AG04449 (cell line): ENCODE data around the gene FBXO15.

Experiments
- CTCF ChIA-PET: fragments of 350-600 bp; formaldehyde crosslinking; extraction: SDS; loops from one replicate; lab custom pipeline; 2021; ENCODE audit warnings: antibody characterized with exemption; lab: Yijun Ruan, JAX
- POLR2A ChIA-PET: fragments of 400-600, 350-600 bp; formaldehyde crosslinking; extraction: SDS; loops from one replicate; lab custom pipeline; 2020; ENCODE audit warnings: antibody characterized with exemption, inconsistent platforms; lab: Yijun Ruan, JAX
- DNase-seq: peaks from one replicate; pipeline ENCODE4 v3.0.0-alpha.2; 2010; ENCODE audit warnings: low read depth, low spot score
- H3K4me3 ChIP-seq: 2 replicates; pipeline ENCODE4 v1.5.1; 2011; ENCODE audit warnings: low read depth, mild to moderate bottlenecking, control low read depth, low read length
- CTCF ChIP-seq: IDR thresholded peaks from one replicate; pipeline ENCODE4 v1.5.1; 2011; ENCODE audit warnings: mild to moderate bottlenecking, moderate library complexity, low read length, control low read depth, inconsistent platforms; ENCODE audit not compliant: insufficient read depth; ENCODE audit errors: missing control alignments

Gene FBXO15

GRCh38 chr18:74128159-74128558 is 19.5 kb downstream of the FBXO15 start:
- no peak for TF ChIP-seq CTCF
- CTCF ChIA-PET = interaction anchor here (0.9 kb wide), 1 partner anchor 13 kb away, joined by 4 read pairs; no protein-coding TSS in a partner anchor
- POLR2A ChIA-PET = no interaction called here
- H3K4me3 ChIP-seq = no peak overlapping the region
- no peak for DNase-seq

- no peak for TF ChIP-seq CTCF
- H3K4me3 ChIP-seq = no peak overlapping the region
- CTCF ChIA-PET = interaction anchor here (3.7 kb wide), 1 partner anchor 11 kb away, joined by 16 read pairs; no protein-coding TSS in a partner anchor
- no peak for DNase-seq
- POLR2A ChIA-PET = no interaction called here
These were observed 20.7 kb downstream of the FBXO15 start for GRCh38 chr18:74126684-74127655.

- ChIA-PET POLR2A (no interaction called here), CTCF (interaction anchor here (3.7 kb wide), 1 partner anchor 8 kb away, joined by 16 read pairs; no protein-coding TSS in a partner anchor)
- DNase-seq = peak; percentile 28
- no peak for TF ChIP-seq CTCF
- H3K4me3 ChIP-seq = no peak overlapping the region
These were observed 23.0 kb downstream of the FBXO15 start for GRCh38 chr18:74124642-74125041.

GRCh38 chr18:74123200-74123599 is 24.4 kb downstream of the FBXO15 start:
- TF ChIP-seq CTCF = no peak
- POLR2A ChIA-PET = no interaction called here
- no peak for DNase-seq
- CTCF ChIA-PET = no interaction called here
- H3K4me3 ChIP-seq = no peak overlapping the region

GRCh38 chr18:74116633-74117554 is 30.7 kb downstream of the FBXO15 start:
- CTCF ChIA-PET = interaction anchor here (0.6 to 8.1 kb wide), 16 partner anchors 9 to 1363 kb away, joined by 3 to 78 read pairs (median 3); no protein-coding TSS in a partner anchor
- no peak overlapping the region for H3K4me3 ChIP-seq
- no peak for DNase-seq
- peak; percentile 52 for TF ChIP-seq CTCF
- POLR2A ChIA-PET = no interaction called here

GRCh38 chr18:74115046-74115445 is 32.6 kb downstream of the FBXO15 start:
- POLR2A ChIA-PET = no interaction called here
- no peak for TF ChIP-seq CTCF
- peak; percentile 33 for DNase-seq
- no peak overlapping the region for H3K4me3 ChIP-seq
- CTCF ChIA-PET = interaction anchor here (1.6 to 8.1 kb wide), 3 partner anchors 13 to 1353 kb away, joined by 4 to 78 read pairs (median 5); no protein-coding TSS in a partner anchor
